Measurements from ENCODE around the gene NAT14.

- no peak for TF ChIP-seq EZH2 (optimal IDR thresholded peaks at IDR 0.05; ENCODE audit: low read depth, low read length)
- no peak for TF ChIP-seq CTCF (IDR thresholded peaks at IDR 0.05; ENCODE audit: low read length)
- no peak for TF ChIP-seq EZH2phosphoT487 (IDR thresholded peaks at IDR 0.05; ENCODE audit: low read length)
Observed at GRCh38 chr19:55488986-55489710, 4.2 kb downstream of the NAT14 start.

Data from MM.1S (cell line).